HG02970 (cell line): ENCODE measurements around the gene STXBP2.
"Not testable (repeated sequence)": the region's sequence is repeated elsewhere in the genome, so short reads cannot be mapped to it uniquely, and the experiment has no call there.

Experiments
- ATAC-seq: cut with Tn5 transposase; IDR thresholded peaks from one replicate; pipeline ENCODE4 v1.9.1; 2021; ENCODE audit warnings: mild to moderate bottlenecking, moderate library complexity, moderate number of reproducible peaks; ENCODE audit not compliant: unreplicated experiment, low FRiP score

Gene STXBP2

GRCh38 chr19:7631577-7631976 is 5.3 kb upstream of the STXBP2 start:
- ATAC-seq, result no peak

- no peak for ATAC-seq
Observed at GRCh38 chr19:7632340-7633203, 4.3 kb upstream of the STXBP2 start.

- ATAC-seq, result no peak
Observed at GRCh38 chr19:7633698-7634097, 3.2 kb upstream of the STXBP2 start, which contains the start of gene PCP2. TSS of gene PCP2 (minus strand) at chr19:7633719. CDS start at chr19:7633457, 262 bp downstream.

GRCh38 chr19:7635670-7636069 is 1.2 kb upstream of the STXBP2 start:
- no peak for ATAC-seq

- ATAC-seq, result no peak
Observed at GRCh38 chr19:7636317-7636690, 606 bp upstream of the STXBP2 start.

- no peak for ATAC-seq
Observed at GRCh38 chr19:7637374-7638256, 705 bp downstream of the STXBP2 start.

- no peak for ATAC-seq
Observed at GRCh38 chr19:7638802-7639465, 2.0 kb downstream of the STXBP2 start.

GRCh38 chr19:7639863-7640348 is 3.0 kb downstream of the STXBP2 start:
- no peak for ATAC-seq

- no peak for ATAC-seq
Observed at GRCh38 chr19:7640803-7641202, 3.9 kb downstream of the STXBP2 start.

- no peak for ATAC-seq
Observed at GRCh38 chr19:7641290-7642276, 4.7 kb downstream of the STXBP2 start.

- no peak for ATAC-seq
Observed at GRCh38 chr19:7642295-7643030, 5.6 kb downstream of the STXBP2 start.

GRCh38 chr19:7643031-7643415 is 6.1 kb downstream of the STXBP2 start:
- ATAC-seq, result no peak

- ATAC-seq, result not testable (repeated sequence)
Observed at GRCh38 chr19:7643629-7644549, 7.0 kb downstream of the STXBP2 start.

- no peak for ATAC-seq
Observed at GRCh38 chr19:7644550-7644877, 7.6 kb downstream of the STXBP2 start.

- no peak for ATAC-seq
Observed at GRCh38 chr19:7645163-7645562, 8.3 kb downstream of the STXBP2 start.

- no peak for ATAC-seq
Observed at GRCh38 chr19:7645656-7646425, 8.9 kb downstream of the STXBP2 start.

GRCh38 chr19:7646426-7646700 is 9.5 kb downstream of the STXBP2 start:
- no peak for ATAC-seq
